Sigmoid colon (tissue), 7 donors: ENCODE data around the gene KCNG2. TPM values are rescaled to one million over a fixed set of nuclear protein-coding genes. Genes with fewer than 3 reads are reported as not detected.

Experiments used
- DNase-seq: peaks from one replicate; pipeline ENCODE4 v3.0.0-alpha.2; 2019
- H3K27ac ChIP-seq, 4 donors: fragments of 200-600 bp; sonication (generic); one replicate each; pipeline ENCODE4 v1.5.1; 2016 to 2019; ENCODE audit warnings: mild to moderate bottlenecking in 1 of 4
- H3K27me3 ChIP-seq, 3 donors: fragments of 200-600 bp; sonication (generic); one replicate each; pipeline ENCODE4 v1.5.1; 2019; ENCODE audit warnings: mild to moderate bottlenecking in 1 of 3
- H3K36me3 ChIP-seq, 4 donors: fragments of 200-600 bp; sonication (generic); one replicate each; pipeline ENCODE4 v1.5.1; 2016 to 2019
- H3K4me1 ChIP-seq, 4 donors: fragments of 200-600 bp; sonication (generic); one replicate each; pipeline ENCODE4 v1.5.1; 2017 to 2019
- H3K4me3 ChIP-seq, 4 donors: fragments of 200-600 bp; sonication (generic); one replicate each; pipeline ENCODE4 v1.5.1; 2017 to 2019; ENCODE audit warnings: mild to moderate bottlenecking in 2 of 4, moderate library complexity in 1 of 4
- H3K9me3 ChIP-seq, 4 donors: fragments of 200-600 bp in 3 of 4; sonication (generic) in 3 of 4; one replicate each; pipeline versions ENCODE4 v1.5.1 to v1.6.1; 2013 to 2019
- EP300 ChIP-seq, 4 donors: sonication (generic); formaldehyde crosslinking; IDR thresholded peaks; one replicate each; pipeline ENCODE4 v1.6.1; 2017; ENCODE audit warnings: antibody characterized with exemption in 4 of 4
- POLR2A ChIP-seq, 2 donors: fragments of 450-650 bp; IDR thresholded peaks; one replicate each; pipeline ENCODE4 v1.6.1; 2016; ENCODE audit warnings: antibody characterized with exemption in 2 of 2, mild to moderate bottlenecking in 2 of 2, moderate library complexity in 2 of 2
- POLR2AphosphoS5 ChIP-seq, 4 donors: sonication (generic); formaldehyde crosslinking; IDR thresholded peaks; one replicate each; pipeline ENCODE4 v1.6.1; 2017; ENCODE audit warnings: antibody characterized with exemption in 4 of 4
- WGBS, 2 donors: extraction: QIAGEN DNeasy Blood & Tissue Kit; methylation state at CpG; one replicate each; pipeline ENCODE4 v1.1.7; 2013; 5-methylcytosine and 5-hydroxymethylcytosine counted together
- intact Hi-C: fragments of 100-400 bp; cut with DNase I; formaldehyde crosslinking; loops from one replicate; pipeline ENCODE4 v1.15.1; 2023
- polyA plus RNA-seq, 3 donors: library from polyadenylated mRNA; stranded (reverse); fragments of 200-250 nt; gene quantifications; one replicate each; pipeline ENCODE4 v1.2.3, GENCODE V29; 2013
- total RNA-seq, 4 donors: library from RNA; depleted of rRNA; stranded (reverse); fragments of >200 nt; gene quantifications; one replicate each; pipeline ENCODE4 v1.1.0, GENCODE V29; 2016
- TF ChIP-seq, protein P1 (sequence below), 4 experiments: fragments of 450-650 bp in 3 of 4; fragments of 200-600 bp in 1 of 4; IDR thresholded peaks; one replicate each; pipeline ENCODE4 v1.5.1; 2016 to 2019; ENCODE audit warnings: antibody characterized with exemption in 4 of 4, mild to moderate bottlenecking in 3 of 4, moderate library complexity in 2 of 4
- donor health status: healthy with polysubstance abuse.
- donor health status: Bipolar disorder and iron deficiency.
- donor health status: healthy.

KCNG2 gene
- total and polyA plus RNA-seq, 7 donors: 0.15 to 0.41 TPM; not detected in 5

DNA sequence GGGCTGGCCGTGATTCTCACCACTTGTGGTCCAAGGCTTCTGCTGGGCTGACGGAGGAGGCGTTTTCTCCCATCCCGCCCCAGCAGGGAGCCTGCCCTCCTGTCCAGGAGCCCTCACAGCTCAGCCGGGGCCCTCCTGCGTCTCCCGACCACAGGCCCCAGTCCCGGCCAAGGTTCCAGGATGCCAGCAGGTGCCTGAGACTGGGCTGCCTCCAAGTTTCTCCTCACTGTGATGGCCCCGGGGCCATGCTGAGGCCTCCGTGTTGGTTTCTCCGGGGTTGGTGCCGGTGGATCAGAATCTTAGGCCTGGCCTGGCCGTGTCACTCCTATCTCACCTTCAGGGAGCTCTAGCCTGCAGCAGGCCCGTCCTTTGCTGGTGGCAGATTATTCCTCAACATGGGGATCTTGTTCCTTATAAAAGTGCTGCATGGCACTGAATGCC is 5.9 kb downstream of the KCNG2 start:
- H3K27me3 ChIP-seq: peaks cover 0 to 30% (median 21%) of the 10 kb centered on the region in 3 donors
- H3K36me3 ChIP-seq: no peaks in the 10 kb centered on the region
- peaks cover 0 to 8% (median 7%) of the 10 kb centered on the region in 4 donors for H3K4me1 ChIP-seq
- TF ChIP-seq POLR2AphosphoS5 (IDR thresholded peaks at IDR 0.05): no peak
- TF ChIP-seq EP300 (IDR thresholded peaks at IDR 0.05): no peak
- no peak for TF ChIP-seq POLR2A (IDR thresholded peaks at IDR 0.05)
- TF ChIP-seq, protein P1, sequence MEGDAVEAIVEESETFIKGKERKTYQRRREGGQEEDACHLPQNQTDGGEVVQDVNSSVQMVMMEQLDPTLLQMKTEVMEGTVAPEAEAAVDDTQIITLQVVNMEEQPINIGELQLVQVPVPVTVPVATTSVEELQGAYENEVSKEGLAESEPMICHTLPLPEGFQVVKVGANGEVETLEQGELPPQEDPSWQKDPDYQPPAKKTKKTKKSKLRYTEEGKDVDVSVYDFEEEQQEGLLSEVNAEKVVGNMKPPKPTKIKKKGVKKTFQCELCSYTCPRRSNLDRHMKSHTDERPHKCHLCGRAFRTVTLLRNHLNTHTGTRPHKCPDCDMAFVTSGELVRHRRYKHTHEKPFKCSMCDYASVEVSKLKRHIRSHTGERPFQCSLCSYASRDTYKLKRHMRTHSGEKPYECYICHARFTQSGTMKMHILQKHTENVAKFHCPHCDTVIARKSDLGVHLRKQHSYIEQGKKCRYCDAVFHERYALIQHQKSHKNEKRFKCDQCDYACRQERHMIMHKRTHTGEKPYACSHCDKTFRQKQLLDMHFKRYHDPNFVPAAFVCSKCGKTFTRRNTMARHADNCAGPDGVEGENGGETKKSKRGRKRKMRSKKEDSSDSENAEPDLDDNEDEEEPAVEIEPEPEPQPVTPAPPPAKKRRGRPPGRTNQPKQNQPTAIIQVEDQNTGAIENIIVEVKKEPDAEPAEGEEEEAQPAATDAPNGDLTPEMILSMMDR (IDR thresholded peaks at IDR 0.05): no peak
- intact Hi-C loops: no loop called here
- no peaks in the 10 kb centered on the region for H3K9me3 ChIP-seq
- H3K27ac ChIP-seq: no peak overlapping the region
- no peak overlapping the region for H3K4me3 ChIP-seq
- peak; percentile 53 for DNase-seq
- WGBS, 2 donors: 91 to 92% methylated on average over 14 of the region's 14 CpGs

DNA sequence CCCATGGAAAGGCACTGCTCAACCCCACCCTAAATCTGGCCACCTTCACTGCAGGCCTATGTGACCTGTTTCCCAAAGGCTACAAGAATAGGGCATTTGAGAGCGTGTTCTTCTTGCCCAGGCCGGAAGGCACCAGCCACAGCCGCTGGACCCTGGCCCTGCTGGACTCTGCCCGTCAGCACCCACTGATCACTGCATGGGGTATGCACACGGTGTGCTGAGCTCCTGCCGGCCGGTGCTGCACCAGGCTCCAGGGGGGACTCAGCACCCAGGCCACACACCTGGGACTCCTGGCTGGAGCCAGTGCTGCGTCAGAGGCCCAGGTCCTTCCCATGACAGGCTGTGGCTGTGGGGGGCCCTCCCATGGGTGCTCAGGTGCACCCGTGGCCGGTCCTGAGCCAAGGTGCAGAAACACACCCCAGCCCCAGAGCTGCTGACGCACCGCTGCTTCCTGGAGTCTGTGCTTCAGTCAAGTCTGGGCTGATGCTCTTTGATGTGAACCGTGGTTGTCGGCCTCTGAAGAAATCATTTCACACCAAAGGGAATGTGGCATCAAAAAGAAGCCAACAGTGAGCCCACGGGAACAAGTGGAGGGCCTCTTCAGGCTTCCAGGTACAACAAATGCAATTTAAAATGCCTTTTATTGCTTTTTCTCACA is 6.5 kb downstream of the KCNG2 start:
- TF ChIP-seq POLR2A (IDR thresholded peaks at IDR 0.05) (no peak), EP300 (IDR thresholded peaks at IDR 0.05) (no peak), POLR2AphosphoS5 (IDR thresholded peaks at IDR 0.05) (no peak)
- TF ChIP-seq, protein P1 (IDR thresholded peaks at IDR 0.05): no peak
- DNase-seq: peak; percentile 58
- no peaks in the 10 kb centered on the region for H3K9me3 ChIP-seq
- peaks cover 0 to 2% (median under 1%) of the 10 kb centered on the region in 4 donors for H3K4me1 ChIP-seq
- H3K4me3 ChIP-seq: no peak overlapping the region
- no peak overlapping the region for H3K27ac ChIP-seq
- H3K27me3 ChIP-seq: peaks cover 0 to 24% (median 14%) of the 10 kb centered on the region in 3 donors
- WGBS, 2 donors: 78 to 90% methylated on average over 15 of the region's 15 CpGs
- intact Hi-C loops: no loop called here
- no peaks in the 10 kb centered on the region for H3K36me3 ChIP-seq

DNA sequence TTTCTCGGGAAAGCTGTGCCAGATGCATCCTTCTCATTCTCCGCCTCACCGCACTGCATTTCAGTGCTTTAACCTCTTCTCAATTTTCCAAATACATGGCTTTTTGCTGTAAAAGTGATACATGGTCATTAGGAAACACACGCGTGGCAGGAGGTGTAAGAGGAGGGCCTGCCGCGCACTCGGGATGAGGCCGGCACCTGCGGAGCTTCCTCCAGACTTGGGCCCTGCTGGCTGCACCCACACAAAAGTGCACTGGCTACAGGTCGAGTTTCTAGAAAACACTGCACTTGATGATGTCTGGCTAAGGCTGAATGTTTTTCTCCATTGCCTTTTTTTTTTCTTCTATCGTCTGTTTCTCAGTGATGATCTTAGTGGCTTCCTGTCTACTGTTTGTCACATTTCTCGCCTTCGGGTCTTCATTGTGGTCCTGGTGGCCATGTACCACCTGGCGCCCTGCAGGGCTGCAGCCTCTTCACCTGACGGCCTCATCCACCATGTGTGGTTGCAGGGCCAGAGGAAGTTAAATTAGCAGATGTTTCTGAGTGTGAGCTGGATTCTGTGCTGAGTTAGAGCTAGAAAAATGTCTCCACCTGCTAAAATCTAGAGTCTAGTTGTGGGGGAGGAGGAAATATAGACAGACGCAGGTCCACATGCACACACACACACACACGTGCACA is 7.6 kb downstream of the KCNG2 start:
- TF ChIP-seq, protein P1 (IDR thresholded peaks at IDR 0.05): no peak
- TF ChIP-seq POLR2AphosphoS5 (IDR thresholded peaks at IDR 0.05) (no peak), POLR2A (IDR thresholded peaks at IDR 0.05) (no peak), EP300 (IDR thresholded peaks at IDR 0.05) (no peak)
- intact Hi-C loops: no loop called here
- Histone ChIP-seq H3K4me3 (no peak overlapping the region), H3K27ac (no peak overlapping the region), H3K9me3 (no peaks in the 10 kb centered on the region), H3K36me3 (no peaks in the 10 kb centered on the region), H3K4me1 (no peaks in the 10 kb centered on the region), H3K27me3 (peaks cover 0 to 19% (median 3%) of the 10 kb centered on the region in 3 donors)
- 66 to 82% methylated on average over 18 of the region's 18 CpGs for WGBS, 2 donors
- peak; percentile 15 for DNase-seq

DNA sequence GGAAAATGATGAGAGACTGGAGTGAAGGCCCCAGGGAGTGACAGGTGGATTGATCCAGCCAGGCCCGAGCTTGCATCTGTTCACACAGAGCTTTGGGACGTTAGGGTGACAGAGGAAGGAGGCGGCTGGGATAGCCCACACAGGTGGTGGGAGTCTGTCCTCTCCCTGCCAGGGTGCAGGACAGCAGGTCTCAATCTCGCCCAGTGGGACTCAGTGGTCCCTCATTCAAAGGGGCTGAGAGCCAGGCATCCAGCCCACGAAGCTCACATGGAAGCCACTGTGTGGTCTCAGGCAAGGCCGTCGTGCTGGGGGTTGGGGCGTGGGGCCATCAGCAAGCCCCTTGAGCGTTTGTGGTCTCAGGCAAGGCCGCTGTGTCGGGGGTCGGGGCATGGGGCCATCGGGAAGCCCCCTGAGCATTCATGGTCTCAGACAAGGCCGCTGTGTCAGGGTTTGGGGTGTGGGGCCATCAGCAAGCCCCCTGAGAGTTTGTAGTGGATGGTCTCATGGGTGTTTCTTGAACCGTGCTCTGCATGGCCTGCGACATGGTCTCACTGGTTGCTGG is 8.3 kb downstream of the KCNG2 start:
- H3K27me3 ChIP-seq: peaks cover 0 to 19% (median 0%) of the 10 kb centered on the region in 3 donors
- peak; percentile 42 for DNase-seq
- no peaks in the 10 kb centered on the region for H3K4me1 ChIP-seq
- H3K36me3 ChIP-seq: no peaks in the 10 kb centered on the region
- WGBS, 2 donors: 82 to 88% methylated on average over 16 of the region's 16 CpGs
- H3K4me3 ChIP-seq: no peak overlapping the region
- intact Hi-C loops: no loop called here
- no peak overlapping the region for H3K27ac ChIP-seq
- TF ChIP-seq EP300 (IDR thresholded peaks at IDR 0.05) (no peak), POLR2A (IDR thresholded peaks at IDR 0.05) (no peak), POLR2AphosphoS5 (IDR thresholded peaks at IDR 0.05) (no peak)
- TF ChIP-seq, protein P1 (IDR thresholded peaks at IDR 0.05): no peak
- no peaks in the 10 kb centered on the region for H3K9me3 ChIP-seq
